Measurements from ENCODE around the gene AOC2. TPM values are rescaled to one million over a fixed set of nuclear protein-coding genes. Genes with fewer than 3 reads are reported as not detected.

The AOC2 gene
- total and polyA plus RNA-seq, 2 of the 13 experiments (the other 11 are each of a cell fraction or from before 2014, with no cell fraction given) = 1.2 to 3.3 TPM

DNA sequence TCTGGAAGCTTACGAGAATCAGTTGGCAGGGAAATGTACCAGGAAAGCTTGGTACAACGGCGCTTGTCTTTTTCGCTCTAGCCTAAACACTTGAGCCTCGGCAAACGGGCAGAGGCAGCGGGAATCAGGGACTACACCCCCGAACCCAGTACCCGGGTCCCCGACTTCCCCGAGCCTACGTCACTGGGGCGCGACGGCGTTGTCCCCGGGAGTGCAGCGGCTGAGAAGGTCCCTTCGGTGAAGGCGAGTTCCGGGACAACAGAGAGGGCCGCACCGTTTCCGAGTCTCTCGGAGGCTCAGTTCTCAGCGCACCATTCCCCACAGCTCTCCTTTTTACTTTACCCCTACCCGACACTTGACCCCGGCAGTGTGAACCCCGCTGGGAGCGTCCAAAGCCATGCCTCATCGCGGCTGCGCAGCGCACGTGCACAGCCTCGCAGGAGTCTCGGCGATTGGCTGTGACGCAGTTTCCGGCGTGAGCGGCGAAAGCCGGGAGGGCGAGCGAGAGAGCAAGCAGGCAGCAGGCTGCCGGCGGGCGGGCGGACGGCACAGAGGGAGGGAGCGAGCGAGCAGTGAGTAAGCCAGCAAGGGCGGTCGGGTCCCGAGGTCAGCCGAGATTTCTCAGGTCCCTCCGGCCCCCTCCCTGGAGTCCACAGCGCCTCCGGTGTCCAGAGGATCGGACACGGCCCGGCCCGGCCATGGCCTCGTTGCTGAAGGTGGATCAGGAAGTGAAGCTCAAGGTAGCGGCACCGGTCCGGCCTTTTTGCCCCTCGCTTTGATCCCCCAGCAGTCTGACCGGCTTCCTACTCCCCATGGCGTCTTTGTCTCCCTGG is 11.2 kb upstream of the AOC2 start, which contains the start of gene PSME3 (continued):
- TF ChIP-seq SNAPC4 (CRISPR knock-in tag; IDR thresholded peaks at IDR 0.05) (peak; percentile 84; the same call in 1 of the 2 replicates), ZSCAN20 (CRISPR knock-in tag; IDR thresholded peaks at IDR 0.05; ENCODE audit: borderline replicate concordance) (no peak), GFI1 (CRISPR knock-in tag; IDR thresholded peaks at IDR 0.05; ENCODE audit: borderline replicate concordance) (peak; percentile 90), ZNF775 (CRISPR knock-in tag; IDR thresholded peaks at IDR 0.05; ENCODE audit: borderline replicate concordance) (peak; percentile 27; the same call in 1 of the 2 replicates), UBTF (CRISPR knock-in tag; IDR thresholded peaks at IDR 0.05) (peak; percentile 83), WIZ (CRISPR knock-in tag; IDR thresholded peaks at IDR 0.05) (peak; percentile 57; the same call in 1 of the 2 replicates), ZNF550 (CRISPR knock-in tag; IDR thresholded peaks at IDR 0.05; ENCODE audit: borderline replicate concordance) (no peak; the same call in 1 of the 2 replicates), ZNF24 (IDR thresholded peaks at IDR 0.05) (no peak; the same call in 1 of the 2 replicates), ZNF17 (CRISPR knock-in tag; IDR thresholded peaks at IDR 0.05) (0 out of 2 replicates have a peak, but pooled peaks have one; percentile 71), POLR2G (IDR thresholded peaks at IDR 0.05; ENCODE audit: low read depth, low read length) (peak; percentile 99), ZNF264 (CRISPR knock-in tag; IDR thresholded peaks at IDR 0.05) (peak; percentile 91; the same call in 1 of the 2 replicates), ZNF354B (CRISPR knock-in tag; IDR thresholded peaks at IDR 0.05) (no peak), KMT2A (CRISPR knock-in tag; IDR thresholded peaks at IDR 0.05) (peak; percentile 97), ZNF556 (CRISPR knock-in tag; IDR thresholded peaks at IDR 0.05; ENCODE audit: borderline replicate concordance) (peak; percentile 96)
- TF ChIP-seq, protein P1, sequence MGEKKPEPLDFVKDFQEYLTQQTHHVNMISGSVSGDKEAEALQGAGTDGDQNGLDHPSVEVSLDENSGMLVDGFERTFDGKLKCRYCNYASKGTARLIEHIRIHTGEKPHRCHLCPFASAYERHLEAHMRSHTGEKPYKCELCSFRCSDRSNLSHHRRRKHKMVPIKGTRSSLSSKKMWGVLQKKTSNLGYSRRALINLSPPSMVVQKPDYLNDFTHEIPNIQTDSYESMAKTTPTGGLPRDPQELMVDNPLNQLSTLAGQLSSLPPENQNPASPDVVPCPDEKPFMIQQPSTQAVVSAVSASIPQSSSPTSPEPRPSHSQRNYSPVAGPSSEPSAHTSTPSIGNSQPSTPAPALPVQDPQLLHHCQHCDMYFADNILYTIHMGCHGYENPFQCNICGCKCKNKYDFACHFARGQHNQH (CRISPR knock-in tag; IDR thresholded peaks at IDR 0.05) = peak; percentile 97
- TF ChIP-seq, protein P2, sequence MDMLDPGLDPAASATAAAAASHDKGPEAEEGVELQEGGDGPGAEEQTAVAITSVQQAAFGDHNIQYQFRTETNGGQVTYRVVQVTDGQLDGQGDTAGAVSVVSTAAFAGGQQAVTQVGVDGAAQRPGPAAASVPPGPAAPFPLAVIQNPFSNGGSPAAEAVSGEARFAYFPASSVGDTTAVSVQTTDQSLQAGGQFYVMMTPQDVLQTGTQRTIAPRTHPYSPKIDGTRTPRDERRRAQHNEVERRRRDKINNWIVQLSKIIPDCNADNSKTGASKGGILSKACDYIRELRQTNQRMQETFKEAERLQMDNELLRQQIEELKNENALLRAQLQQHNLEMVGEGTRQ (IDR thresholded peaks at IDR 0.05; ENCODE audit: low read depth, low read length) = peak; percentile 39; the same call in 1 of the 2 replicates
- TF ChIP-seq, protein P2 (CRISPR knock-in tag; IDR thresholded peaks at IDR 0.05; ENCODE audit: borderline replicate concordance) = peak; percentile 64; the same call in 1 of the 2 replicates

Measured in HepG2 (cell line).